ENCODE data around the gene LAMA3.

LAMA3 gene

GRCh38 chr18:23816740-23817139, 127.5 kb downstream of the LAMA3 start:
- no peak for DNase-seq (ENCODE audit: low read depth in 3 of 3)

GRCh38 chr18:23819001-23819400, 129.7 kb downstream of the LAMA3 start:
- no peak for DNase-seq (ENCODE audit: low read depth in 3 of 3)

GRCh38 chr18:23822590-23823385, 133.5 kb downstream of the LAMA3 start:
- DNase-seq (ENCODE audit: low read depth in 3 of 3): no peak

GRCh38 chr18:23824240-23824639, 135.0 kb downstream of the LAMA3 start:
- no peak for DNase-seq (ENCODE audit: low read depth in 3 of 3)

GRCh38 chr18:23824669-23825068, 135.4 kb downstream of the LAMA3 start:
- DNase-seq (ENCODE audit: low read depth in 3 of 3): no peak

GRCh38 chr18:23825496-23825895, 136.2 kb downstream of the LAMA3 start:
- no peak for DNase-seq (ENCODE audit: low read depth in 3 of 3)

GRCh38 chr18:23825978-23826405, 136.7 kb downstream of the LAMA3 start:
- DNase-seq (ENCODE audit: low read depth in 3 of 3): no peak

- no peak for DNase-seq (ENCODE audit: low read depth in 3 of 3)
Measured at GRCh38 chr18:23826850-23827620, 137.8 kb downstream of the LAMA3 start.

GRCh38 chr18:23827681-23828080, 138.4 kb downstream of the LAMA3 start:
- no peak for DNase-seq (ENCODE audit: low read depth in 3 of 3)

GRCh38 chr18:23828426-23828825, 139.2 kb downstream of the LAMA3 start:
- DNase-seq (ENCODE audit: low read depth in 3 of 3): peak in 1 of 3 experiments; percentile 31

GRCh38 chr18:23832911-23833310, 143.7 kb downstream of the LAMA3 start:
- no peak for DNase-seq (ENCODE audit: low read depth in 3 of 3)

GRCh38 chr18:23833714-23834113, 144.5 kb downstream of the LAMA3 start:
- DNase-seq (ENCODE audit: low read depth in 3 of 3): no peak

GRCh38 chr18:23835091-23835490, 145.8 kb downstream of the LAMA3 start:
- DNase-seq (ENCODE audit: low read depth in 3 of 3): no peak

GRCh38 chr18:23835506-23835905, 146.3 kb downstream of the LAMA3 start:
- DNase-seq (ENCODE audit: low read depth in 3 of 3): no peak

GRCh38 chr18:23837591-23837990, 148.3 kb downstream of the LAMA3 start:
- DNase-seq (ENCODE audit: low read depth in 3 of 3): no peak

GRCh38 chr18:23838233-23838632, 149.0 kb downstream of the LAMA3 start:
- no peak for DNase-seq (ENCODE audit: low read depth in 3 of 3)

GRCh38 chr18:23838801-23839366, 149.6 kb downstream of the LAMA3 start:
- DNase-seq (ENCODE audit: low read depth in 3 of 3): no peak

- DNase-seq (ENCODE audit: low read depth in 3 of 3): no peak
Measured at GRCh38 chr18:23842305-23842704, 153.1 kb downstream of the LAMA3 start.

GRCh38 chr18:23844991-23845680, 155.9 kb downstream of the LAMA3 start:
- no peak for DNase-seq (ENCODE audit: low read depth in 3 of 3)

GRCh38 chr18:23845988-23846630, 156.9 kb downstream of the LAMA3 start:
- DNase-seq (ENCODE audit: low read depth in 3 of 3): no peak

GRCh38 chr18:23847321-23847986, 158.2 kb downstream of the LAMA3 start:
- no peak for DNase-seq (ENCODE audit: low read depth in 3 of 3)
